Germinal center (tissue), 1 donor: ENCODE measurements around the gene BICRA.
"Not testable (repeated sequence)": the region's sequence is repeated elsewhere in the genome, so short reads cannot be mapped to it uniquely, and the experiment has no call there.

Experiments
- DNase-seq: peaks from one replicate; pipeline ENCODE4 v3.0.0; 2012; ENCODE audit warnings: mixed read lengths, low spot score

BICRA gene

DNA sequence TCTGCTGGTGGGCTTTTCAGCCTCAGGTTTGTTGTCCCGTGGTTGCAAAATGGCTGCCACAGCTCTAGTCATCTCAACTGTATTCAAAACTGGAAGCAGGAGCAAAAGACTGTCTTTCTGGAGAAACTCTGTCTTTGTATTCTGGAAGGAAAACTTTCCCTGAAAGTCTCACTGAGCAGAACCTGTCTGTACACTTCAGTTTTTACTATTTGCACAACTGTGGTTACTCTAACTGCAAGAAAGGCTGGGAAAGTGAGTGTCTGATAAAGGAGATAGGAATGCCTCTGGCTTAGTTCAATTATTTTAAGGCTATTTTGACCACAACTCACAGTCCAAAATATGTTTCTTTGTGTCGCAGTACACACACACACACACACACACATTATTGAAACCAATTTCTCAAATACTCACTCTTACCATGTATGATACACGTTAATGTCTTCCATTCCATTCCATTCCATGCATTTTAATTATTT lies 54.5 kb downstream of the BICRA start:
- DNase-seq: no peak

DNA sequence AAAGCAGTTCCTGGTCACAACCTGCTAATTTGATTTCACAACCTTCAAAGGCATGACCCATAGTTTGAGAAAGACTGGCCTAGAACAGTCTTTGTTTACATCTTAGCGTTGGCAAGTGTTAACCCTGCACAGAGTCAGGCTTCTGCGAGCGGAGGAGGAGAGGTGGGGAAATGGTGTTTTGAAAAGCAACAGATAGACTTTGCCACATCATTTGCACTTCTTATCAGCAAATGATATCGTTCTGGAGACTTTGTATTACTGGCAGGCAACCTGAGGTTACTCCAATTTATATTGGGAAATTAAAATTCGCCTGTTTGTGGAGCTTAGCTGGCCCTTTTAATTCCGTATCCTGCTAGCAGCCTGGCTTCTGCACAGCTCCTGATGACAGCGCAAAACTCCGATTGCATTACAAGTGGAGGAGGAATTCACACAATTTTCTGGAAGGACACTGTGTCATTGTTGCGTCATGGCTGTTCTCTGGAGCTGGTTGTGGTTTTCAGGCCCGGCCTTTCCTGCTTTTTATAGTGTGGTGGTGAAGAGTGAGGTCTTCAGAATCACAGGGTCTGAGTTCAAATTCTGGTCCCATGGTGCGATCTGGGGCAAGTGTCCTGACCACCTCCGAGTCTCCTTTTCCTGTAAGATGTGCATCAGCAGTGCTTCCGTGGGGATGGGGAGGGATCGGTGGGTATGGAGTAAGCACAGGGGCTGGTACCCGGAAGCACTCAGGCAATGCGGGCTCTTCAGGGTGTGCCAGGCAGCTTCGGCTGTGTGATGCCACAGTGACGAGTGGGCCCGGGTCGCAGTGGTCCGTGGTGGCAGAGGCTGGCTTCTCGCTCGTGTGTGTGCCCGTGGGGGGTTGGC lies 55.2 kb downstream of the BICRA start:
- no peak for DNase-seq

DNA sequence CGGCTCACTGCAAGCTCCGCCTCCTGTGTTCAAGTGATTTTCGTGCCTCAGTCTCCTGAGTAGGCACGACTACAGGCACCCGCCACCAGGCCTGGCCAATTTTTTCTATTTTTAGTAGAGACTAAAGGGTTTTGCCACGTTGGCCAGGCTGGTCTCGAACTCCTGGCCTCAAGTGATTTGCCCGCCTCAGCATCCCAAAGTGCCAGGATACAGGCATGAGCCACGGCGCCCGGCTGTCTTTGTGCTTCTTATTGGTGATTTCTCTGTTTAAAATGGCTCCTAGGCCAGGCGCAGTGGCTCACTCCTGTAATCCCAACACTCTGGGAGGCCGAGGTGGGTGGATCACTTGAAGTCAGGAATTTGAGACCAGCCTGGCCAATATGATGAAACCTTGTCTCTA lies 59.6 kb downstream of the BICRA start:
- not testable (repeated sequence) for DNase-seq

DNA sequence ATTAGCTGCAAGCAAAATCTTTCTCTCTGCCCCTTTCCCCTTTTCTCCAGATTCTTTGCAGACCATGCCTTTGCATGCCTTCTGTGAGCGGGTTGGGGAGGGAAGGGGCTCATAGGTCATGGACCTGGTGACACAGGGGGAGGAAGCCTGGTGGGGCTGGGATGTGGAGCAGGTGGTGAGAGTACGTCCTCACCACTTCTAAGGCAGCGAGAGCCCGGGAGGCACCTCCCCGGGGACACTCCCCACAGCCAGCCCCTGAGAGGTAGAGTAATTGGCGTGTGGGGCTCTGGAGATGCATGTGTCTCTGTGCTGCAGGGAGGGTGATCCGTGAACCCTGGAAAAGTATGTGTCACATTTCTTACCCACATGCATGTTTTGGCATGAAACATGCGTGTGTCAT lies 61.8 kb downstream of the BICRA start:
- DNase-seq: no peak

DNA sequence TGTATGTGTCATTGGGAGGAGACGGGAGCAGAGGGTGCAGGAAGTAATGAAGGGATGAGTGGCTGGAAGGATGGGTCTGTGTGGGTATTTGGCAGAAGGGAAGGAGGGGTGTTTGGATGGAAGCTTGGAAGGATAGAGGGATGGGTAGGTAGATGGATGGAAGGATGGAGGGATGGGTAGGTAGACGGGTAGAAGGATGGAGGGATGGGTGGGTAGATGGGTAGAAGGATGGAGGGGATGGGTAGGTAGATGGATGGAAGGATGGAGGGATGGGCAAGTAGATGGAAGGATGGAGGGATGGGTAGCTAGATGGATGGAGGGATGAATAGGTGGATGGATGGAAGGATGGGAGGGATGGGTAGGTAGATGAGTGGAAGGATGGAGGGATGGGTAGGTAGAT lies 62.6 kb downstream of the BICRA start:
- no peak for DNase-seq

DNA sequence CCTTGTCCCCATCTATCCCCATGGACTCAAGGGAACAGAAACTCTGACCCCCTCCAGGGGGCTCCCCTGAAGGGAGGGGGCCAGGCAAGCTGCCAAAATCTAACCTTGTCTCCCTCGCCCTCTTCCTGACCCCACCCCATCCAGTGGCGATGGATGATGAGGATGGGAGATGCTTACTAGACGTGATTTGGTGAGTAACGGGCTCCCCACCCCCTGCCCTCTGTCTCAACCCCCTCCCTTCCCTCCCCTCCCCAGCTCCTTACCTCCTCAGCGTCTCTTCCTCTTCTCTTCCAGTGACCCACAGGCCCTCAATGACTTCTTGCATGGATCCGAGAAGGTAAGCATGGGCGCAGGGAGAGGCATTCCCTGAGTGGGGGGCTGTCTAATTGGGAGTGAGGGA lies 64.5 kb downstream of the BICRA start:
- DNase-seq: no peak

DNA sequence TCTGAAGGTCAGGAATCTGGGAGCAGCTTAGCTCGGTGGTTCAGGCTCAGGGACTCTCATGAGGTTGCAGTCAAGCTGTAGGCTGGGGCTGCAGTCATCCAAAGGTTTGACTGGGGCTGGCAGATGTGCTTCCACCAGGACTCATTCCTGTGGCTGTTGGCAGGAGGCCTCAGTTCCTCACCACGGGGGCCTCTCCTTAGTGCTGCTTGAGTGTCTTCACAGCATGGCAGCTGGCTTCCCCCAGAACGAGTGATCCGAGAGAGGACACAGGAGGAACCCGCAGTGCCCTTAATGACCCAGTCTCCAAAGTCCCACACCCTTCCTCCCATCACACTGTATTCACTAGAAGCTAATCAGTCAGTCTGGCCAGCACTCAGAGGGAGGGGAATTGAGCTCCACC lies 65.6 kb downstream of the BICRA start:
- no peak for DNase-seq

DNA sequence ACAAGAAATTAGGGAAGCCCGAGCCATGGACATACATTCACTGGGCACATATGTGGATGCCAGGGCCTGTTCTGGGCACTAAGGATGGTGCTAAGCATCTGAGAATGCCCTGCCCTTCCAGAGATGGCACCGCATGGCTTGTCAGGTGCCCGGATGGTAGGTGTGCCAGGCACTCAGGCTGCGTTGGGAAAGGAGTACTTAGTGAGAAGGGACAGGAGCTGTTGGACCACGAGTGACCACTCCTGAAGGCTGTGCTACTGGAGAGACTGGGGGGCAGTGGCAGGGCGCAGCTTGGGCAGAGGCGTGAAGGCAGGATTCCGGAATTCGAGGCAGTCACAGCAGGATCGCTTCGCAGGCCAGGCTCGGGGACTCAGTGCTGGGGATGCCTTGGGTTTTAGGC lies 66.3 kb downstream of the BICRA start:
- DNase-seq: no peak

DNA sequence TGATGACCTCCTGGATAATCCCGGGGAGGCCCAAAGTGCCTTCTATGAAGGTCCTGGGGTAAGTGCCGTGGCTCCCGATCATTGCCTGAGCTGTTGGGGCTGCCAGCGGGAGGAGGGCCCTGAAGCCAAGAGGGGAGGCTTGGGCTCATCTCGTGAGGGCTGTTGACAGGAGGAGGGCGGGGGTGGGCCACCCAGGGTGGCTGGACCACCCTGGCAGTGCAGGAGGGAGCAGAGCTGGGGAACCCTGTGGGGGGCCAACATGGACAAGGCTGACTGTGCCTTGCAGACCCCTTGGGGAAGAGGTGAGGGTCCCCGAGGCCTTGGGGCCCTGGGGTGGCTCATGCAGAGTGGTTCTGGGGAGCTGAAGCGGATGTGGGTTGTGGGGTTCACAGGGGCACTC lies 66.9 kb downstream of the BICRA start:
- DNase-seq: no peak

DNA sequence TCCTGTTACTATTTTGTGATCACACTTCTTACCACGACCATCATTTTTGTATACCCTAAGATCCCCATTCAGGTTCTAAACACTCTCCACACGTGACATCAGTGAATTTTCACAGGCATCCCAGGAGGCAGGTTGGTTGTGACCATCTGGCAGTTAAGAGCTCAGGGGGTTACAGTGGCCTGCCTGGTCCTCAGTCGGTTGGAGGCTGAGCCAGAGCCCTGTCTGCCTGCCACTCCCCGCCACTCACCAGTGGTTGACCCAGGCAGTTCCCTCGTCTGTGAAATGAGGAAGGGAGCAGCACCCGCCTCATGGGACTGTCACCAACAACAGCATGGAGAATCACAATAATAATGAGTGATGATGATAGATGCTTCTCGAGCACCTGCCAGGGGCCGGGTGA lies 67.9 kb downstream of the BICRA start:
- DNase-seq: no peak

DNA sequence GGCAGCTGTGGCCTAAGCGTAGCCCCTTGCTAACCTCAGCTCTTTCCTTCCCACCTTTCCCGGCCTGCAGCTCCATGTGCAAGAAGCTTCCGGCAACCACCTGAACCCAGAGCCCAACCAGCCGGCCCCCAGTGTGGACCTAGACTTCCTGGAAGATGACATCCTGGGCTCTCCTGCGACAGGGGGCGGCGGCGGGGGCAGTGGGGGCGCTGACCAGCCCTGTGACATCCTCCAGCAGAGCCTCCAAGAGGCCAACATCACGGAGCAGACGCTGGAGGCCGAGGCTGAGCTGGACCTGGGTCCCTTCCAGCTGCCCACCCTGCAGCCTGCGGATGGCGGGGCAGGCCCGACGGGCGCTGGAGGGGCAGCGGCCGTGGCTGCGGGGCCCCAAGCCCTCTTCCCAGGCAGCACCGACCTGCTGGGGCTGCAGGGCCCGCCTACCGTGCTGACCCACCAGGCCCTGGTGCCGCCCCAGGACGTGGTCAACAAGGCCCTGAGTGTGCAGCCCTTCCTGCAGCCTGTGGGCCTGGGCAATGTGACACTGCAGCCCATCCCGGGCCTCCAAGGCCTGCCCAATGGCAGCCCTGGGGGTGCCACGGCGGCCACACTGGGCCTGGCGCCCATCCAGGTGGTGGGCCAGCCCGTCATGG lies 70.4 kb downstream of the BICRA start:
- no peak for DNase-seq

DNA sequence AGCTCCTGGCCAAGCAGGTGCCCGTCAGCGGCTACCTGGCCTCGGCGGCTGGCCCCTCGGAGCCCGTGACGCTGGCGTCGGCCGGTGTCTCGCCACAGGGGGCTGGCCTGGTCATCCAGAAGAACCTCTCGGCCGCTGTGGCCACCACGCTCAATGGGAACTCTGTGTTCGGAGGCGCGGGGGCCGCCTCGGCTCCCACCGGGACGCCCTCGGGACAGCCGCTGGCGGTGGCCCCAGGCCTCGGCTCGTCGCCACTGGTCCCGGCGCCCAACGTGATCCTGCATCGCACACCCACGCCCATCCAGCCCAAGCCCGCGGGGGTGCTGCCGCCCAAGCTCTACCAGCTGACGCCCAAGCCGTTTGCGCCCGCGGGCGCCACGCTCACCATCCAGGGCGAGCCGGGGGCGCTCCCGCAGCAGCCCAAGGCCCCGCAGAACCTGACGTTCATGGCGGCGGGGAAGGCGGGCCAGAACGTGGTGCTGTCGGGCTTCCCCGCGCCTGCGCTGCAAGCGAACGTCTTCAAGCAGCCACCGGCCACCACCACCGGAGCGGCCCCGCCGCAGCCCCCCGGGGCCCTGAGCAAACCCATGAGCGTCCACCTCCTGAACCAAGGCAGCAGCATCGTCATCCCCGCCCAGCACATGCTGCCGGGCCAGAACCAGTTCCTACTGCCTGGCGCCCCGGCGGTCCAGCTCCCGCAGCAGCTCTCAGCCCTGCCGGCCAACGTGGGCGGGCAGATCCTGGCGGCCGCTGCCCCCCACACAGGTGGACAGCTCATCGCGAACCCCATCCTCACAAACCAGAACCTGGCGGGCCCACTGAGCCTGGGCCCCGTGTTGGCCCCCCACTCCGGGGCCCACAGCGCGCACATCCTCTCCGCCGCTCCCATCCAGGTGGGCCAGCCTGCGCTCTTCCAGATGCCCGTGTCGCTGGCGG lies 71.3 kb downstream of the BICRA start:
- DNase-seq: no peak

DNA sequence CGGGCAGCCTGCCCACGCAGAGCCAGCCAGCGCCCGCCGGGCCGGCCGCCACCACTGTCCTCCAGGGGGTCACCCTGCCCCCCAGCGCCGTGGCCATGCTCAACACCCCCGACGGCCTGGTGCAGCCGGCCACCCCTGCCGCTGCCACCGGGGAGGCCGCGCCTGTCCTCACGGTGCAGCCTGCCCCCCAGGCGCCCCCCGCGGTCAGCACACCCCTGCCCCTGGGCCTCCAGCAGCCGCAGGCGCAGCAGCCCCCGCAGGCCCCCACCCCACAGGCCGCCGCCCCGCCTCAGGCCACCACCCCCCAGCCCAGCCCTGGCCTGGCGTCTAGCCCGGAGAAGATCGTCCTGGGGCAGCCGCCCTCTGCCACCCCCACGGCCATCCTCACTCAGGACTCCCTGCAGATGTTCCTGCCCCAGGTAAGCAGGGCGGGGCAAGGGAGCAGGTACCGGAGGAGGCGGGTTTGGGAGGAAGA lies 72.0 kb downstream of the BICRA start:
- no peak for DNase-seq

DNA sequence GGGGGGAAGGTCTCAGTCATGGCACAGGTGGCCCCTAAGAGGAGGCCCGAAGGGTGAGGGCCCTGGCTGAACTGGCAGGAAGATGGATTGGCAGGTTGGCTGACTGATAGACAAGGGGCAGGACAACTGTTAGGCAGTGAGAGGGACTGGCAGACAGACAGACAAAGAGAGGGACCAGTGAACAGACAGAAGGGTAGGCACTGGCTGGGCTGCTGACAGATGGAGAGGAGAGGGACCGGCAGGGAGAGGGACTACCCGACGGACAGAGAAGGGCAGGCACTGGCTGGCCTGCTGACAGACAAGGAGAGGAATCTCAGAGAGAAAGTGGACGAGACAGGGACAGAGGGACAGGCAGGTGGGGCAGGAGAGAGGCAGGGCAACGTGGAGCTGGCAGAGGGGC lies 72.5 kb downstream of the BICRA start:
- DNase-seq: no peak

DNA sequence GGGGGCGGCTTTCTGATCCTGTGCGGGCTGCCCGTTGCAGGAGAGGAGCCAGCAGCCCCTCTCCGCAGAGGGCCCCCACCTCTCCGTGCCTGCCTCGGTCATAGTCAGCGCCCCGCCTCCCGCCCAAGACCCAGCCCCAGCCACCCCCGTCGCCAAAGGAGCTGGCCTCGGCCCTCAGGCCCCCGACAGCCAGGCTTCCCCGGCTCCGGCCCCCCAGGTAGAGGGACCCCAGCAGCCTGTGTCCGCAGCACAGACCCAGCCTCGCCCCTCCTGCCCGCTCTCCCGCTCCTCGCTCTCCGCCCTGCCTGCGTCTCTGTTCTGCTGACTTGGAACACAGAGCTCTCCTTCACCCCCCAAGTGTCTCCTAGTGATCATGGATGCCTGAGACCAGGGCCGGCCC lies 73.0 kb downstream of the BICRA start:
- DNase-seq: no peak

DNA sequence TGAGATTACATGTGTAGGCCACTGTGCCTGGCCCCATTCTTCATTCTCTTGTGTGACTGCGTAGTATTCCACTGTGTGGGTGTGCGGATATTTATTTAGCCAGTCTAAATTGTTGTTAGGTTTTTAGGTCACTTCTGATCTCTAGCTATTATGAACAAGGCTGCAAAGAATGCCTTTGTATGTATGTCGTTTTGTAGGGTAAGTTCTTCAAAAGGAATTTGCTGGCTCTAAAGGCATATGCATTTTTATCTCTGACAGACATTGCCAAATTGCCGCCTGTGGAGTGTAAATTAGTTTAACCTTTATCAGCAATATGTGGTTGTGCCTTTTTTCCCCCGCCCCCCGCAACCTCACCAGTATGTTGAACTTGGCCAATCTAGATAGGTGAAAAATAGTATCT lies 74.0 kb downstream of the BICRA start:
- no peak for DNase-seq

DNA sequence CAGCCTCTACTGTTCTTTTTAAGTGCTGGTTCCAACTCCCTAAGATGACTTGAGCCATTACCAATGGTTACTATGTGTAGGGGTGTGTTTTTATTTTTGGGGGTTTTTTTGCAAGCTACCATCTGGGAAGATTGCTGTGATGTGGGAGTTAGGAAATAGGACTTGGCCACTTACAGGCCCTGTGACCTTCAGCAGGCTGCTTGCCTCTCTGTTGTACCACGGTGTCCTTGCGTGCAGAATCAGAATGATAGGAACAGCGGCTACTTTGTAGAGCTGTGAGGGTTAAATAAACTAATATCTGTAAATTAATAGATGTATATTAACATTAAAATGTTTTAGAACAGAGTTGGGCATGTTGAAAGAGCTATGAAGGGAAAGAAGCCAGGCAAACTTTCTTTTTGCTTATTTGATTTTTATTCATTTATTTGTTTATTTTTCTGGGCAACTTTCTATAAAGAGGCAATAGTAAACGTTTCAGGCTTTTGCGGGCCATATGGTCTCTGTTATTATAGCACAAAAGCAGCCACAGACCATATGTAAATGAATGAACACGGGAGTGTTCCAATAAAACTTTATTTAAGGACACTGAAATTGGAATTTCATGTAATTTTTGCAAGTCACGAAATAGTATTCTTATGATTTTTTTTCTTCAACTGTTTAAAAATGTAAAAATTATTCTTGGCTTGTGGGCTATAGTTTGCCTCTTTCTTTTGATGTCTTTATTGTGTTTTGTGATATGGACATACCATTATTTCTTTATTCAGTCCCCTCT lies 77.9 kb downstream of the BICRA start:
- DNase-seq: no peak

DNA sequence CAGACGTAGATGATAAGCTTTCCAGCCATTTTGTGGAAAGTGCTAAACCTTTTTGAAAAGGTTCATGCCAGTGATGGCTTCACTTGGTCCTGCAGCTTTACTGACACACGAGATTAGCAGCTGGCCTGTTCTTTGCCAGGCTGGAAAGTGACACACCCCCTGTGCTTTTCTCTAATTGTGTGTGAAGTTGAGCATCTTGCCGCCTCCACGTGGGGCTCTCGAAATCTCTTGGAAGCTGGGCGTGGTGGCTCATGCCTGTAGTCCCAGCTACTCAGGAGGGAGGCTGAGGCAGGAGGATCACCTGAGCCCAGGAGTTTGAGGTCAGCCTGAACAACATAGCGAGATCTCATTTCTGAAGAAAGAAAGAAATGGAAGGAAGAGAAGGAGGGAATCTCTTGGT lies 79.0 kb downstream of the BICRA start:
- no peak for DNase-seq

DNA sequence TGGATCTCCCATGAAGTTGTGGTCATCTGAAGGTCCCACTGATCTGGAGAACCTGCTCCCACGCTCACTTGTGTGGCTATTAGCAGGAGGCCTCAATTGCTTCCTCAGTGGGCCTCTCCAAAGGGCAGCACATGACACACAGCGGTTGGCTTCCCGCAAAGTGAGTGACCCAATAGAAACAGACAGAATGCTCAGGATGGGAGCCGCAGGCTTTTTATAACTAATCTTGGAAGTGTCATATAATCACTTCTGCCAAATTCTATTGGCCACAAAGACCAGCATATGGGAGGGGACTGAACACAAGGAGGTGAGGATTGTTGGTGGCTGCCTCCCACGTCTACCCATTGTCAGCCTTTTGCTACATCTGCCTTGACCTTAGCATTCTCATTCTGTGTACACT lies 82.2 kb downstream of the BICRA start:
- DNase-seq: no peak

DNA sequence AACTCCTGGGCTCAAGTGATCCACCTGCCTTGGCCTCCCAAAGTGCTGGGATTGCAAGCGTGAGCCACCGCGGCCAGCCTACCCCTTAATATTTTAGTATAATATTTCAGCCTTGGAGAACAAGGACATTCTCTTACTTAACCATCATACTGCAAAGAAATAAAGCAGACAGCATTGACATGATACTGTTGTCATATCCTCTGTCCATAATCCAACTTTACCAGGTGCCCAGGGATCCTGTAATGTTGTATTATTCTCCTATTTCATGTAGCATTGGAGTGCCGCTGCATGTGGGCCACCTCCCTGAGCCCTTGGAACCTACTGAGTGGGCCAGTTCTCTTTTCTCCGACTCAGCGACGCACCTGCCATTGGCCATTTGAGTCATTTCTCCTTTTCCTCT lies 82.8 kb downstream of the BICRA start:
- no peak for DNase-seq

DNA sequence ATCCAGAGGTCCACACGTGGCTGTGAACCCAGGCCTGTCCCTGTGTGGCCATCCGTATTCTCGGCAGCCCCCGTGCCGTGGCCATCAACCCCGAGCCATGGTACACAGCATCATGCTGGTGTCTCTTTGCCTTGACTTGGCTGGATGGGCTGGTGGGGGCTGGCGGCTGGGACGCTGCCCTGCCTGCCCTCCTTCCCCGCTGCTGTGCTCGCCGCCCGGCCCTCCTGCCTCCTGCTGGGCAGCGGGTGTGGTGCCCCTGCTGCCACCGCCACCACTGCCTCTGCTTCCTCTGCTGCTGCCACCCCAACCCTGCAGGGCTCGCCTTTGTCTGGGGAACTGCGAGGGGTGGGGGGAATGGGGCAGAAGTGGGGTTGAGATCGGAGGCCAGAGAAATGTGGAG lies 84.6 kb downstream of the BICRA start:
- DNase-seq: no peak

DNA sequence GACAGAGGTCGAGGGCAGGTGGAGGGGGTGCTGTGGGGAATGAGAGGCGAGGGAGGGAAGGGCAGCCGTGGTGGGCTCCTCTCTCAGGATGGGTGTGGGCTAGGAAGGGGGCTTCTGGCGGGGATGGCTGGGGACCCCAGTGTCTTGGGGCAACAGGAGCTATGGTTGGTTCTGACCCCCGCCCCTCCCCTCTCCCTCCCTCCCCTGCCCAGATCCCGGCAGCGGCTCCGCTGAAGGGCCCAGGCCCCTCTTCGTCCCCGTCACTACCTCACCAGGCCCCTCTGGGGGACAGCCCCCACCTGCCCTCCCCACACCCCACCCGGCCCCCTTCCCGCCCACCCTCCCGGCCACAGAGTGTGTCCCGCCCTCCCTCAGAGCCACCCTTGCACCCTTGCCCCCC lies 85.0 kb downstream of the BICRA start:
- no peak for DNase-seq
